GM12878 (cell line): ENCODE results near the gene DIS3L2. TPM values are rescaled to one million over a fixed set of nuclear protein-coding genes. Genes with fewer than 3 reads are reported as not detected.
"Not testable (repeated sequence)": the region's sequence is repeated elsewhere in the genome, so short reads cannot be mapped to it uniquely, and the experiment has no call there.

Experiments used
- ATAC-seq: fragments of 200-7000 bp; cut with Tn5 transposase; 3 replicates; pipeline ENCODE4 v1.9.1; 2020; ENCODE audit warnings: mild to moderate bottlenecking, moderate library complexity
- BruUV-seq: library from RNA; stranded (reverse); fragments of 400-500 nt; replicated peaks from 2 replicates; lab custom pipeline; 2021; lab: Mats Ljungman, UMichigan
- CTCF ChIA-PET: fragments of 300-600 bp; sonication (Branson Sonifier 250); formaldehyde crosslinking; extraction: SDS; loops from one replicate; lab custom pipeline; 2021; ENCODE audit warnings: inconsistent platforms; lab: Yijun Ruan, JAX
- POLR2A ChIA-PET: fragments of 350-600 bp; formaldehyde crosslinking; extraction: SDS; loops from one replicate; lab custom pipeline; 2021; ENCODE audit warnings: inconsistent platforms; lab: Charles Lee
- RAD21 ChIA-PET: fragments of 300-600 bp; sonication (Branson Sonifier 250); formaldehyde crosslinking; loops from one replicate; lab custom pipeline; 2023; ENCODE audit warnings: antibody characterized with exemption; ENCODE audit not compliant: unreplicated experiment; lab: Charles Lee
- SMC1A ChIA-PET: fragments of 300-600 bp; sonication (Branson Sonifier 250); formaldehyde crosslinking; loops from one replicate; lab custom pipeline; 2023; ENCODE audit not compliant: unreplicated experiment, uncharacterized antibody; lab: Charles Lee
- DNase-seq: peaks from one replicate; pipeline ENCODE4 v3.0.0-alpha.2; 2011; ENCODE audit warnings: low read depth, low spot score
- FAIRE-seq: peaks from 3 replicates; lab custom pipeline; 2011; peaks lifted over from hg19 to GRCh38; lab: Jason Lieb, UNC
- H2AFZ ChIP-seq: 2 replicates; pipeline ENCODE4 v1.6.0; 2011; ENCODE audit warnings: low read depth, low read length, control low read depth; ENCODE audit not compliant: control insufficient read depth
- H3K27ac ChIP-seq: 2 replicates; pipeline ENCODE4 v1.5.1; 2011; ENCODE audit warnings: control low read depth; ENCODE audit not compliant: control insufficient read depth, insufficient read depth
- H3K27me3 ChIP-seq, 2 experiments: replicated peaks in 1 of 2; 2 replicates each; pipeline versions ENCODE4 v1.6.0 to v1.6.1; 2011; ENCODE audit warnings: low read length in 1 of 2; ENCODE audit not compliant: control insufficient read depth in 2 of 2, insufficient read depth in 2 of 2
- H3K36me3 ChIP-seq, 2 experiments: 2 replicates each; pipeline ENCODE4 v1.5.1; 2011; ENCODE audit warnings: low read length in 1 of 2; ENCODE audit not compliant: control insufficient read depth in 2 of 2, insufficient read depth in 2 of 2
- H3K4me1 ChIP-seq: 2 replicates; pipeline ENCODE4 v1.6.1; 2011; ENCODE audit warnings: mild to moderate bottlenecking, low read length, moderate library complexity, mixed read lengths; ENCODE audit not compliant: control insufficient read depth, insufficient read depth
- H3K4me2 ChIP-seq: 2 replicates; pipeline ENCODE4 v1.6.0; 2011; ENCODE audit warnings: control low read depth; ENCODE audit not compliant: control insufficient read depth, insufficient read depth
- H3K4me3 ChIP-seq: fragments of 200-600 bp; sonication (generic); 2 replicates; pipeline ENCODE4 v1.5.1; 2016
- H3K79me2 ChIP-seq: 2 replicates; pipeline ENCODE4 v1.6.0; 2011; ENCODE audit warnings: low read length; ENCODE audit not compliant: control insufficient read depth, insufficient read depth
- H3K9ac ChIP-seq: 2 replicates; pipeline ENCODE4 v1.8.0; 2011; ENCODE audit warnings: low read length, control low read depth, mixed read lengths; ENCODE audit not compliant: control insufficient read depth, insufficient read depth
- H3K9me3 ChIP-seq: replicated peaks from 3 replicates; pipeline ENCODE4 v1.5.1; 2011; ENCODE audit warnings: mild to moderate bottlenecking, low read length; ENCODE audit not compliant: control insufficient read depth, insufficient read depth
- H4K20me1 ChIP-seq: 2 replicates; pipeline ENCODE4 v1.6.0; 2011; ENCODE audit not compliant: control insufficient read depth, insufficient read depth
- ATF7 ChIP-seq: fragments of 450-650 bp; IDR thresholded peaks from 2 replicates; pipeline ENCODE4 v1.6.1; 2016; ENCODE audit warnings: low read depth, mild to moderate bottlenecking
- CBFB ChIP-seq: IDR thresholded peaks from 2 replicates; pipeline ENCODE4 v1.6.1; 2016; ENCODE audit warnings: antibody characterized with exemption, low read depth
- CBX5 ChIP-seq: sonication (generic); IDR thresholded peaks from 2 replicates; pipeline ENCODE4 v1.6.1; 2016; ENCODE audit warnings: low read depth, moderate library complexity, mild to moderate bottlenecking, inconsistent platforms
- CREM ChIP-seq: IDR thresholded peaks from 2 replicates; pipeline ENCODE4 v1.6.1; 2014; ENCODE audit warnings: antibody characterized with exemption, low read depth
- DPF2 ChIP-seq: fragments of 450-650 bp; IDR thresholded peaks from 2 replicates; pipeline ENCODE4 v1.6.1; 2017; ENCODE audit warnings: mild to moderate bottlenecking
- ETV6 ChIP-seq, 2 experiments: fragments of 450-650 bp in 1 of 2; IDR thresholded peaks in 1 of 2; conservative IDR thresholded peaks in 1 of 2; 2 replicates each; pipeline ENCODE4 v1.6.1; 2014; ENCODE audit warnings: antibody characterized with exemption in 1 of 2, borderline replicate concordance in 1 of 2, low read depth in 1 of 2, mild to moderate bottlenecking in 1 of 2, moderate library complexity in 1 of 2
- IKZF1 ChIP-seq: fragments of 450-650 bp; conservative IDR thresholded peaks from 2 replicates; pipeline ENCODE4 v1.6.1; 2017; ENCODE audit warnings: antibody characterized with exemption, mild to moderate bottlenecking
- JUND ChIP-seq: IDR thresholded peaks from 2 replicates; pipeline ENCODE4 v1.6.1; 2012; ENCODE audit warnings: low read depth, mild to moderate bottlenecking, low read length, improper control_type of control experiment, moderate library complexity
- KDM1A ChIP-seq: fragments of 200-600 bp; sonication (generic); IDR thresholded peaks from 2 replicates; pipeline ENCODE4 v1.6.1; 2016; ENCODE audit warnings: borderline replicate concordance
- LARP7 ChIP-seq: fragments of 450-650 bp; IDR thresholded peaks from 2 replicates; pipeline ENCODE4 v1.6.1; 2017; ENCODE audit warnings: mild to moderate bottlenecking
- PAX5 ChIP-seq: IDR thresholded peaks from 2 replicates; pipeline ENCODE4 v1.6.1; 2011; ENCODE audit warnings: low read depth, low read length, borderline replicate concordance
- POU2F2 ChIP-seq: IDR thresholded peaks from 3 replicates; pipeline ENCODE4 v1.6.1; 2011; ENCODE audit warnings: low read depth, mild to moderate bottlenecking, low read length, borderline replicate concordance
- SREBF1 ChIP-seq: IDR thresholded peaks from 2 replicates; pipeline ENCODE4 v1.6.1; 2012; ENCODE audit warnings: mild to moderate bottlenecking, low read length
- SRF ChIP-seq, 2 experiments: IDR thresholded peaks; 2 replicates each; pipeline ENCODE4 v1.6.1; 2011; ENCODE audit warnings: low read depth in 2 of 2, low read length in 2 of 2, mild to moderate bottlenecking in 1 of 2, moderate library complexity in 1 of 2
- STAT1 ChIP-seq: fragments of 450-650 bp; conservative IDR thresholded peaks from 2 replicates; pipeline ENCODE4 v1.6.1; 2014; ENCODE audit warnings: antibody characterized with exemption, mild to moderate bottlenecking
- ZNF622 ChIP-seq: fragments of 450-650 bp; IDR thresholded peaks from 2 replicates; pipeline ENCODE4 v1.6.1; 2017; ENCODE audit warnings: mild to moderate bottlenecking, inconsistent platforms
- ZZZ3 ChIP-seq: IDR thresholded peaks from 2 replicates; pipeline ENCODE4 v1.6.1; 2011; ENCODE audit warnings: low read depth; ENCODE audit not compliant: control insufficient read depth, insufficient read length
- WGBS: methylation state at CpG from one replicate; pipeline ENCODE4 v1.1.6; 2016; ENCODE audit warnings: low lambda C conversion rate; ENCODE audit not compliant: insufficient replicate concordance, insufficient coverage; ENCODE audit errors: missing lambda C conversion rate; 5-methylcytosine and 5-hydroxymethylcytosine counted together
- in situ Hi-C: fragments of 300-500 bp; cut with MboI; formaldehyde crosslinking; loops from 9 replicates; pipeline ENCODE4 v1.14.3; 2018; ENCODE audit warnings: mixed read lengths
- intact Hi-C: fragments of 100-400 bp; cut with micrococcal nuclease; formaldehyde crosslinking; loops from one replicate; pipeline ENCODE4 v1.14.2; 2022; ENCODE audit not compliant: unreplicated experiment
- polyA plus RNA-seq, 11 experiments: library from polyadenylated mRNA; depleted of rRNA in 4 of 11; unstranded in 6 of 11; stranded (reverse) in 5 of 11; fragments of >200 nt; fragmentation: Nextera tagmentation in 4 of 11; fragmentation: Illumina TruSeq in 1 of 11; extraction: Ambion mirVana in 4 of 11; extraction: Trizol in 1 of 11; gene quantifications; 1 replicate in 1 of 11; 2 replicates in 10 of 11; pipeline versions ENCODE4 v1.2.1 to v1.2.3, GENCODE V29; 2011 to 2016; ENCODE audit warnings: inconsistent platforms in 2 of 11, missing spikeins in 2 of 11, low read depth in 1 of 11
- total RNA-seq, 4 experiments: library from RNA; depleted of rRNA in 3 of 4; stranded (reverse); fragments of >200 nt in 3 of 4; fragmentation: Illumina TruSeq in 1 of 4; extraction: Trizol in 1 of 4; gene quantifications; 2 replicates each; pipeline versions ENCODE4 v1.2.1 to v1.2.3, GENCODE V29; 2013 to 2021

The DIS3L2 gene
- total and polyA plus RNA-seq, 10 of the 15 experiments (the other 5 are each of a cell fraction or from before 2014, with no cell fraction given), result 3.5 to 27.1 (median 16.0) TPM

- H2AFZ ChIP-seq, result no peak overlapping the region
- 11% methylated on average over 10 of the region's 17 CpGs for WGBS
- H3K9ac ChIP-seq, result no peak overlapping the region
- no peaks in the 10 kb centered on the region for H3K4me1 ChIP-seq
- H4K20me1 ChIP-seq, result no peaks in the 10 kb centered on the region
- no peak for ATAC-seq
- ChIA-PET CTCF (no interaction called here), SMC1A (no interaction called here), RAD21 (no interaction called here), POLR2A (no interaction called here)
- TF ChIP-seq CBFB, result no peak
- no peak for TF ChIP-seq ZZZ3
- TF ChIP-seq CREM, result no peak
- no peak for TF ChIP-seq IKZF1
- no peak for TF ChIP-seq PAX5
- TF ChIP-seq CBX5, result no peak
- TF ChIP-seq SREBF1, result no peak
- no peak for TF ChIP-seq LARP7
- TF ChIP-seq KDM1A, result no peak
- TF ChIP-seq STAT1, result no peak
- TF ChIP-seq ATF7, result no peak
- TF ChIP-seq SRF (IDR thresholded peaks at IDR 0.05; ENCODE audit: low read depth in 2 of 2, low read length in 2 of 2), result no peak
- TF ChIP-seq JUND, result no peak
- TF ChIP-seq POU2F2, result no peak
- TF ChIP-seq ETV6 (conservative IDR thresholded peaks at IDR 0.05 in 1 of 2, IDR thresholded peaks at IDR 0.05 in 1 of 2; ENCODE audit: borderline replicate concordance in 1 of 2, low read depth in 1 of 2), result no peak
- TF ChIP-seq ZNF622, result no peak
- TF ChIP-seq DPF2, result no peak
- no peak overlapping the region for H3K27ac ChIP-seq
- H3K27me3 ChIP-seq, result no peaks in the 10 kb centered on the region
- intact Hi-C loops (no loop called here), in situ Hi-C loops (no loop called here)
- no peak overlapping the region for H3K4me2 ChIP-seq
- H3K9me3 ChIP-seq, result no peaks in the 10 kb centered on the region
- FAIRE-seq, result no peak
- H3K79me2 ChIP-seq, result no peaks in the 10 kb centered on the region
- DNase-seq, result no peak
- no TSS peak for BruUV-seq
- H3K4me3 ChIP-seq, result no peak overlapping the region
- H3K36me3 ChIP-seq, result no peaks in the 10 kb centered on the region
Observed at GRCh38 chr2:232377841-232378734, 416.6 kb downstream of the DIS3L2 start.

GRCh38 chr2:232378735-232379151 is 417.2 kb downstream of the DIS3L2 start, which contains the start of gene ALPP:
TSS of gene ALPP (plus strand) at chr2:232378751. CDS start at chr2:232378803, 52 bp downstream.
- H3K4me2 ChIP-seq, H3K9ac ChIP-seq, H3K27ac ChIP-seq, RAD21 ChIA-PET, POLR2A ChIA-PET, H3K79me2 ChIP-seq, DNase-seq, H3K9me3 ChIP-seq, H3K4me1 ChIP-seq, H3K27me3 ChIP-seq, H3K36me3 ChIP-seq, in situ Hi-C loops, SMC1A ChIA-PET, H4K20me1 ChIP-seq, H3K4me3 ChIP-seq, H2AFZ ChIP-seq, FAIRE-seq, BruUV-seq, ATAC-seq, CTCF ChIA-PET, intact Hi-C loops: not testable (repeated sequence)
- 49% methylated on average over 10 of the region's 12 CpGs for WGBS
